Measurements from ENCODE around the gene EPS15.
A peak's percentile ranks its signal among the peaks of the same experiment; 100 is the strongest.
"Not testable (repeated sequence)": the region's sequence is repeated elsewhere in the genome, so short reads cannot be mapped to it uniquely, and the experiment has no call there.

EPS15 gene

GRCh38 chr1:51445351-51446090, 73.5 kb downstream of the EPS15 start:
- peak overlapping the region in 1 of 11 experiments; percentile 20; a peak in 1 of 22 replicates for H3K9ac ChIP-seq
- H3K36me3 ChIP-seq, result peaks cover 53 to 91% (median 62%) of the 10 kb centered on the region in 11 experiments
- H3K4me2 ChIP-seq, result peak overlapping the region in 8 of 11 experiments; percentile 2 to 66 (median 34); a peak in 14 of 22 replicates
- TF ChIP-seq Cebpa-rat (IDR thresholded peaks at IDR 0.05), result 0 out of 22 replicates have a peak, but pooled peaks of 1 of the 11 experiments have one; percentile 12
- H4K20me1 ChIP-seq, result no peaks in the 10 kb centered on the region
- H3K4me1 ChIP-seq, result peaks cover 10 to 64% (median 30%) of the 10 kb centered on the region in 10 experiments; a peak in 19 of 20 replicates
- H3K27ac ChIP-seq, result peak overlapping the region in 8 of 11 experiments; percentile 0 to 52 (median 16); a peak in 10 of 22 replicates
- H3K27me3 ChIP-seq, result no peaks in the 10 kb centered on the region
- H3K9me3 ChIP-seq (replicated peaks in 1 of 11), result peaks cover 0 to 11% (median 0%) of the 10 kb centered on the region in 11 experiments; a peak in 2 of 22 replicates
- H3K4me3 ChIP-seq, result no peak overlapping the region

GRCh38 chr1:51444534-51445192, 74.4 kb downstream of the EPS15 start:
- peak overlapping the region in 6 of 11 experiments; percentile 0 to 52 (median 18); a peak in 8 of 22 replicates for H3K27ac ChIP-seq
- H3K27me3 ChIP-seq, result no peaks in the 10 kb centered on the region
- no peak for TF ChIP-seq Cebpa-rat (IDR thresholded peaks at IDR 0.05)
- H3K9ac ChIP-seq, result no peak overlapping the region; a peak in 1 of 22 replicates
- peaks cover 0 to 2% (median 0%) of the 10 kb centered on the region in 11 experiments; a peak in 2 of 22 replicates for H3K9me3 ChIP-seq (replicated peaks in 1 of 11)
- no peak overlapping the region for H3K4me3 ChIP-seq
- peaks cover 50 to 91% (median 60%) of the 10 kb centered on the region in 11 experiments for H3K36me3 ChIP-seq
- H3K4me1 ChIP-seq, result peaks cover 10 to 68% (median 30%) of the 10 kb centered on the region in 10 experiments; a peak in 19 of 20 replicates
- H3K4me2 ChIP-seq, result peak overlapping the region in 8 of 11 experiments; percentile 12 to 66 (median 34); a peak in 10 of 22 replicates
- H4K20me1 ChIP-seq, result no peaks in the 10 kb centered on the region

- Histone ChIP-seq H3K9me3 (replicated peaks in 1 of 11) (no peaks in the 10 kb centered on the region; a peak in 1 of 22 replicates), H3K36me3 (peaks cover 47 to 91% (median 63%) of the 10 kb centered on the region in 11 experiments), H3K4me2 (no peak overlapping the region; a peak in 1 of 22 replicates), H4K20me1 (no peaks in the 10 kb centered on the region), H3K27me3 (no peaks in the 10 kb centered on the region), H3K4me3 (no peak overlapping the region), H3K4me1 (peaks cover 10 to 73% (median 30%) of the 10 kb centered on the region in 10 experiments; a peak in 19 of 20 replicates), H3K9ac (no peak overlapping the region), H3K27ac (no peak overlapping the region; a peak in 1 of 22 replicates)
- no peak for TF ChIP-seq Cebpa-rat (IDR thresholded peaks at IDR 0.05)
These were observed 75.0 kb downstream of the EPS15 start for GRCh38 chr1:51444096-51444495.

GRCh38 chr1:51443555-51443954, 75.5 kb downstream of the EPS15 start:
- no peaks in the 10 kb centered on the region for H4K20me1 ChIP-seq
- no peaks in the 10 kb centered on the region for H3K27me3 ChIP-seq
- H3K9me3 ChIP-seq (replicated peaks in 1 of 11), result no peaks in the 10 kb centered on the region; a peak in 1 of 22 replicates
- H3K4me2 ChIP-seq, result peak overlapping the region in 2 of 11 experiments; percentile 65 to 74; a peak in 4 of 22 replicates
- H3K9ac ChIP-seq, result no peak overlapping the region
- H3K4me1 ChIP-seq, result peaks cover 10 to 72% (median 30%) of the 10 kb centered on the region in 10 experiments; a peak in 19 of 20 replicates
- TF ChIP-seq Cebpa-rat (IDR thresholded peaks at IDR 0.05), result no peak
- H3K27ac ChIP-seq, result no peak overlapping the region
- peaks cover 46 to 91% (median 68%) of the 10 kb centered on the region in 11 experiments for H3K36me3 ChIP-seq
- H3K4me3 ChIP-seq, result no peak overlapping the region

GRCh38 chr1:51442616-51443015, 76.5 kb downstream of the EPS15 start:
- peaks cover 45 to 91% (median 67%) of the 10 kb centered on the region in 11 experiments for H3K36me3 ChIP-seq
- H3K27ac ChIP-seq, result peak overlapping the region in 4 of 11 experiments; percentile 16 to 41 (median 30); a peak in 4 of 22 replicates
- TF ChIP-seq Cebpa-rat (IDR thresholded peaks at IDR 0.05), result no peak
- H3K4me2 ChIP-seq, result peak overlapping the region; percentile 5 to 79 (median 36); a peak in 15 of 22 replicates
- H4K20me1 ChIP-seq, result no peaks in the 10 kb centered on the region
- H3K9me3 ChIP-seq (replicated peaks in 1 of 11), result no peaks in the 10 kb centered on the region; a peak in 1 of 22 replicates
- peaks cover 10 to 72% (median 30%) of the 10 kb centered on the region in 10 experiments; a peak in 19 of 20 replicates for H3K4me1 ChIP-seq
- no peaks in the 10 kb centered on the region for H3K27me3 ChIP-seq
- H3K9ac ChIP-seq, result peak overlapping the region in 3 of 11 experiments; percentile 16 to 70 (median 45); a peak in 3 of 22 replicates
- H3K4me3 ChIP-seq, result no peak overlapping the region

- H3K4me3 ChIP-seq, result no peak overlapping the region
- no peak for TF ChIP-seq Cebpa-rat (IDR thresholded peaks at IDR 0.05)
- no peaks in the 10 kb centered on the region for H3K27me3 ChIP-seq
- peak overlapping the region in 3 of 11 experiments; percentile 16 to 70 (median 45); a peak in 3 of 22 replicates for H3K9ac ChIP-seq
- H3K4me1 ChIP-seq, result peaks cover 10 to 76% (median 30%) of the 10 kb centered on the region in 10 experiments; a peak in 19 of 20 replicates
- peak overlapping the region in 10 of 11 experiments; percentile 5 to 79 (median 36); a peak in 12 of 22 replicates for H3K4me2 ChIP-seq
- peaks cover 45 to 91% (median 66%) of the 10 kb centered on the region in 11 experiments for H3K36me3 ChIP-seq
- H3K9me3 ChIP-seq (replicated peaks in 1 of 11), result no peaks in the 10 kb centered on the region; a peak in 1 of 22 replicates
- peak overlapping the region in 3 of 11 experiments; percentile 16 to 41 (median 32); a peak in 3 of 22 replicates for H3K27ac ChIP-seq
- no peaks in the 10 kb centered on the region for H4K20me1 ChIP-seq
These were observed 76.9 kb downstream of the EPS15 start for GRCh38 chr1:51442198-51442597.

- H4K20me1 ChIP-seq, result no peaks in the 10 kb centered on the region
- no peak for TF ChIP-seq Cebpa-rat (IDR thresholded peaks at IDR 0.05)
- H3K4me2 ChIP-seq, result no peak overlapping the region
- no peaks in the 10 kb centered on the region; a peak in 1 of 22 replicates for H3K9me3 ChIP-seq (replicated peaks in 1 of 11)
- peaks cover 15 to 78% (median 30%) of the 10 kb centered on the region in 10 experiments; a peak in 19 of 20 replicates for H3K4me1 ChIP-seq
- no peak overlapping the region for H3K9ac ChIP-seq
- peaks cover 51 to 91% (median 69%) of the 10 kb centered on the region in 11 experiments for H3K36me3 ChIP-seq
- no peaks in the 10 kb centered on the region for H3K27me3 ChIP-seq
- no peak overlapping the region for H3K27ac ChIP-seq
- no peak overlapping the region for H3K4me3 ChIP-seq
These were observed 79.2 kb downstream of the EPS15 start for GRCh38 chr1:51439895-51440294.

- Histone ChIP-seq H3K4me2 (peak overlapping the region in 3 of 11 experiments; percentile 4 to 12 (median 6); a peak in 3 of 22 replicates), H3K36me3 (peaks cover 46 to 87% (median 66%) of the 10 kb centered on the region in 11 experiments), H3K27me3 (no peaks in the 10 kb centered on the region), H3K4me3 (no peak overlapping the region), H4K20me1 (no peaks in the 10 kb centered on the region), H3K9ac (no peak overlapping the region), H3K4me1 (peaks cover 23 to 79% (median 33%) of the 10 kb centered on the region in 10 experiments), H3K27ac (peak overlapping the region in 1 of 11 experiments; percentile 10; a peak in 2 of 22 replicates), H3K9me3 (replicated peaks in 1 of 11) (no peaks in the 10 kb centered on the region; a peak in 1 of 22 replicates)
- TF ChIP-seq Cebpa-rat (IDR thresholded peaks at IDR 0.05), result no peak
These were observed 80.0 kb downstream of the EPS15 start for GRCh38 chr1:51439053-51439452.

GRCh38 chr1:51437391-51437790, 81.7 kb downstream of the EPS15 start:
- H3K36me3 ChIP-seq, result peaks cover 36 to 77% (median 59%) of the 10 kb centered on the region in 11 experiments
- H3K9me3 ChIP-seq (replicated peaks in 1 of 11); H3K4me2 ChIP-seq; H3K4me3 ChIP-seq; H4K20me1 ChIP-seq; H3K9ac ChIP-seq; H3K27me3 ChIP-seq; H3K27ac ChIP-seq: not testable (repeated sequence)
- peaks cover 31 to 79% (median 43%) of the 10 kb centered on the region in 10 experiments for H3K4me1 ChIP-seq

All from BLaER1 treated with 17β-estradiol and CSF1 and Interleukin-3, amounts not matched to agents 10 nM and 100 nM (cell line).